ENCODE results near the gene KIAA0586. TPM values are rescaled to one million over a fixed set of nuclear protein-coding genes. Genes with fewer than 3 reads are reported as not detected.

Gene KIAA0586
- total and polyA plus RNA-seq, 2 donors (not counting 3 experiments of a cell fraction or from before 2014, with no cell fraction given), result 7.4 to 25.9 TPM

GRCh38 chr14:58467575-58467974 lies 40.1 kb downstream of the KIAA0586 start:
- Histone ChIP-seq H3K27ac (ENCODE audit: insufficient read depth, low read depth, low read length) (no peak overlapping the region), H3K36me3 (ENCODE audit: control insufficient read depth in 2 of 2, extremely low read depth in 1 of 2, insufficient read depth in 2 of 2, low read length in 2 of 2) (peaks cover 6 to 9% of the 10 kb centered on the region in 2 experiments), H3K4me2 (ENCODE audit: insufficient read depth, low read length) (no peak overlapping the region), H3K4me1 (ENCODE audit: control insufficient read depth, extremely low read depth, insufficient read depth, low read length) (no peaks in the 10 kb centered on the region), H3K79me2 (ENCODE audit: control insufficient read depth, insufficient read depth, low read length) (no peaks in the 10 kb centered on the region), H3K27me3 (ENCODE audit: control insufficient read depth in 2 of 2, insufficient read depth in 2 of 2, low read length in 2 of 2) (no peaks in the 10 kb centered on the region), H3K4me3 (replicated peaks in 1 of 3; ENCODE audit: insufficient read depth in 1 of 3, low read depth in 1 of 3, low read length in 3 of 3) (no peak overlapping the region), H3K9me1 (replicated peaks; ENCODE audit: control insufficient read depth, extremely low read depth, insufficient read depth, low read length) (no peaks in the 10 kb centered on the region), H4K20me1 (replicated peaks; ENCODE audit: control insufficient read depth, extremely low read depth, insufficient read depth, low read length) (no peaks in the 10 kb centered on the region), H3K9ac (replicated peaks; ENCODE audit: extremely low read depth, insufficient read depth, low read length) (no peak overlapping the region), H3K9me3 (replicated peaks; ENCODE audit: control insufficient read depth, insufficient read depth, low read length) (no peaks in the 10 kb centered on the region), H2AFZ (ENCODE audit: low read depth, low read length) (no peak overlapping the region)
- dilution Hi-C loops (cut with MboI; ENCODE audit: extremely low pct_ligation_motif_present, low sequenced_read_pairs), result no loop called here
- BruUV-seq (replicated peaks), result no TSS peak
- TF ChIP-seq JUN (IDR thresholded peaks at IDR 0.05; ENCODE audit: borderline replicate concordance, insufficient read depth, insufficient read length, low read depth), result no peak
- TF ChIP-seq MAX (IDR thresholded peaks at IDR 0.05; ENCODE audit: insufficient read depth, insufficient read length), result no peak
- POLR2A ChIA-PET, result no interaction called here
- intact Hi-C loops (cut with micrococcal nuclease), result no loop called here
- CTCF ChIA-PET, result no interaction called here
- DNase-seq (ENCODE audit: low read depth, low spot score) (no peak), FAIRE-seq (no peak)

GRCh38 chr14:58469309-58469708 lies 41.8 kb downstream of the KIAA0586 start:
- BruUV-seq (replicated peaks), result no TSS peak
- Histone ChIP-seq H3K27ac (ENCODE audit: insufficient read depth, low read depth, low read length) (no peak overlapping the region), H4K20me1 (replicated peaks; ENCODE audit: control insufficient read depth, extremely low read depth, insufficient read depth, low read length) (no peaks in the 10 kb centered on the region), H3K79me2 (ENCODE audit: control insufficient read depth, insufficient read depth, low read length) (no peaks in the 10 kb centered on the region), H3K36me3 (ENCODE audit: control insufficient read depth in 2 of 2, extremely low read depth in 1 of 2, insufficient read depth in 2 of 2, low read length in 2 of 2) (peaks cover 6 to 9% of the 10 kb centered on the region in 2 experiments), H3K9ac (replicated peaks; ENCODE audit: extremely low read depth, insufficient read depth, low read length) (no peak overlapping the region), H3K4me1 (ENCODE audit: control insufficient read depth, extremely low read depth, insufficient read depth, low read length) (no peaks in the 10 kb centered on the region), H3K27me3 (ENCODE audit: control insufficient read depth in 2 of 2, insufficient read depth in 2 of 2, low read length in 2 of 2) (no peaks in the 10 kb centered on the region), H3K4me3 (replicated peaks in 1 of 3; ENCODE audit: insufficient read depth in 1 of 3, low read depth in 1 of 3, low read length in 3 of 3) (no peak overlapping the region), H3K9me1 (replicated peaks; ENCODE audit: control insufficient read depth, extremely low read depth, insufficient read depth, low read length) (no peaks in the 10 kb centered on the region), H2AFZ (ENCODE audit: low read depth, low read length) (no peak overlapping the region), H3K4me2 (ENCODE audit: insufficient read depth, low read length) (no peak overlapping the region), H3K9me3 (replicated peaks; ENCODE audit: control insufficient read depth, insufficient read depth, low read length) (no peaks in the 10 kb centered on the region)
- CTCF ChIA-PET, result no interaction called here
- DNase-seq (ENCODE audit: low read depth, low spot score), result no peak
- intact Hi-C loops (cut with micrococcal nuclease) (no loop called here), dilution Hi-C loops (cut with MboI; ENCODE audit: extremely low pct_ligation_motif_present, low sequenced_read_pairs) (no loop called here)
- FAIRE-seq, result no peak
- POLR2A ChIA-PET, result no interaction called here
- TF ChIP-seq MAX (IDR thresholded peaks at IDR 0.05; ENCODE audit: insufficient read depth, insufficient read length) (no peak), POLR2A (IDR thresholded peaks at IDR 0.05; ENCODE audit: low read depth, low read length) (no peak), GATA2 (IDR thresholded peaks at IDR 0.05; ENCODE audit: insufficient read depth, insufficient read length, low read depth, low read length) (no peak), FOS (IDR thresholded peaks at IDR 0.05; ENCODE audit: borderline replicate concordance, insufficient read depth, low read length) (no peak), MYC (IDR thresholded peaks at IDR 0.05; ENCODE audit: low read depth, low read length) (no peak), POLR2AphosphoS5 (IDR thresholded peaks at IDR 0.05; ENCODE audit: insufficient read depth, low read depth, low read length) (no peak), EZH2 (IDR thresholded peaks at IDR 0.05; ENCODE audit: borderline replicate concordance, low read depth, low read length, severe bottlenecking) (no peak)
